Keratinocyte (primary cell): ENCODE results near the gene INPP5A.

Experiments used
- CTCF ChIP-seq, 3 experiments: IDR thresholded peaks in 1 of 3; conservative IDR thresholded peaks in 1 of 3; optimal IDR thresholded peaks in 1 of 3; 2 replicates in 2 of 3; 3 replicates in 1 of 3; pipeline versions ENCODE3 to v1.5.1; 2011; ENCODE audit warnings: low read length in 3 of 3, mild to moderate bottlenecking in 3 of 3, moderate library complexity in 2 of 3, control low read depth in 1 of 3, inconsistent platforms in 1 of 3; ENCODE audit not compliant: insufficient read depth in 2 of 3; ENCODE audit errors: extremely low read depth in 1 of 3
- EZH2 ChIP-seq: IDR thresholded peaks from one replicate; pipeline ENCODE4 v1.6.1; 2012; ENCODE audit warnings: inconsistent platforms, mild to moderate bottlenecking, low read length, moderate library complexity

GRCh38 chr10:132752378-132752777 lies 214.8 kb downstream of the INPP5A start:
- TF ChIP-seq CTCF (optimal IDR thresholded peaks at IDR 0.05 in 1 of 3, IDR thresholded peaks at IDR 0.05 in 1 of 3, conservative IDR thresholded peaks at IDR 0.05 in 1 of 3; ENCODE audit: extremely low read depth in 1 of 3, insufficient read depth in 2 of 3, low read length in 3 of 3) (no peak), EZH2 (no peak)
